ENCODE measurements around the gene FADS2. TPM values are rescaled to one million over a fixed set of nuclear protein-coding genes. Genes with fewer than 3 reads are reported as not detected.

The FADS2 gene
- total RNA-seq, 1 experiment from 2014 or later, result 19.2 TPM

DNA sequence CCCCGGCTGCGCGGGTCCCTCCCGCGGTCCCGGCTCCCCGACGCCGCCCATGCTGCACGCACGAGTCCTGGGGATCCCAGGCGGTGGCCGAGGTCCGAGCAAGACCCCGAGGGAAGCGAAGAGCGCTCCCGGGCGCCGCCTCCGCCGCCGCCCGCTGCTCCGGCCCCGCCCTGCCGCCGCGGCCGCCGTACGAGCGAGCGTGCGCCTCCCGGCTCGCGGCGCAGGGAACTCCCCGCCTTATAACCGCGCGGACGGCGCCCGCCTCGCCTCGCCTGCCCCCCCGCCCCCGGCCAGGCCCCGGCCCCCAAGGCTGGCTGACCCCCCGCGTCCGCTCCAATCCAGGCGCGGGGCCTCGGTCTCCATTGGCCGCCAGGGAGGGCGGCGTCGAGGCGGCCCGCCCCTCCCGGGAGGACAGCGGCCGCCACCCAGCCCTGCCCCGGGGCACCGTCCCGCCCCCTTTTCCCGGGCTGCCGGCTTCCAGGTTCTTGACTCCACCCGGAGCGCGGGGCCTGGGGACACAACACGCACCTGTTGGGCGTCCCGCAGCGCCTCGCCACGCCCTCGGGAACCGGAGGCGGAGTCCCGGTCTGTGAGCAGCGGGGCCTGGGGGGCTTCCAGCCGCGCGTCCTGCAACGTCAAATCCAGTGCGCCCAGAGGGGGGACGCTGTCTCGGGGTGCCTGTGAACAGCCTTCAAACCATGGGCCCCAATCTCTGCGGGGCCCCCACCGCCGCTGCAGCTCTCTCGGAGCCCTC, 63.4 kb downstream of the FADS2 start, which contains the start of gene FADS3:
TSS of gene FADS3 (minus strand) at position 215 of the 754 bp plus-strand sequence. CDS start at position 51, 164 bp downstream.
- H3K27me3 Mint-ChIP-seq (ENCODE audit: unreplicated experiment), result peaks cover 23% of the 10 kb centered on the region
- intact Hi-C loops (cut with micrococcal nuclease; ENCODE audit: unreplicated experiment), result loop anchor here (10.0 kb wide), 1 partner anchor 97 kb away; the partner anchor contains the start of genes FEN1 and TMEM258
- peak within 1 kb of the TSS; percentile 74 for H3K4me3 Mint-ChIP-seq (ENCODE audit: low read depth, unreplicated experiment)
- H3K4me1 Mint-ChIP-seq (ENCODE audit: low read depth, unreplicated experiment), result no peaks in the 10 kb centered on the region
- BruUV-seq (replicated peaks), result no TSS peak
- H3K9me3 Mint-ChIP-seq (ENCODE audit: low read depth, unreplicated experiment), result no peaks in the 10 kb centered on the region
- H3K27ac Mint-ChIP-seq (ENCODE audit: unreplicated experiment), result no peak within 1 kb of the TSS
- peaks cover 13% of the 10 kb centered on the region for H3K36me3 Mint-ChIP-seq (ENCODE audit: insufficient read depth, unreplicated experiment)
- TF ChIP-seq, protein P1, sequence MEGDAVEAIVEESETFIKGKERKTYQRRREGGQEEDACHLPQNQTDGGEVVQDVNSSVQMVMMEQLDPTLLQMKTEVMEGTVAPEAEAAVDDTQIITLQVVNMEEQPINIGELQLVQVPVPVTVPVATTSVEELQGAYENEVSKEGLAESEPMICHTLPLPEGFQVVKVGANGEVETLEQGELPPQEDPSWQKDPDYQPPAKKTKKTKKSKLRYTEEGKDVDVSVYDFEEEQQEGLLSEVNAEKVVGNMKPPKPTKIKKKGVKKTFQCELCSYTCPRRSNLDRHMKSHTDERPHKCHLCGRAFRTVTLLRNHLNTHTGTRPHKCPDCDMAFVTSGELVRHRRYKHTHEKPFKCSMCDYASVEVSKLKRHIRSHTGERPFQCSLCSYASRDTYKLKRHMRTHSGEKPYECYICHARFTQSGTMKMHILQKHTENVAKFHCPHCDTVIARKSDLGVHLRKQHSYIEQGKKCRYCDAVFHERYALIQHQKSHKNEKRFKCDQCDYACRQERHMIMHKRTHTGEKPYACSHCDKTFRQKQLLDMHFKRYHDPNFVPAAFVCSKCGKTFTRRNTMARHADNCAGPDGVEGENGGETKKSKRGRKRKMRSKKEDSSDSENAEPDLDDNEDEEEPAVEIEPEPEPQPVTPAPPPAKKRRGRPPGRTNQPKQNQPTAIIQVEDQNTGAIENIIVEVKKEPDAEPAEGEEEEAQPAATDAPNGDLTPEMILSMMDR (IDR thresholded peaks at IDR 0.05; ENCODE audit: unreplicated experiment), result no peak
- peak; percentile 94 for DNase-seq
- CTCF ChIA-PET, result no interaction called here

DNA sequence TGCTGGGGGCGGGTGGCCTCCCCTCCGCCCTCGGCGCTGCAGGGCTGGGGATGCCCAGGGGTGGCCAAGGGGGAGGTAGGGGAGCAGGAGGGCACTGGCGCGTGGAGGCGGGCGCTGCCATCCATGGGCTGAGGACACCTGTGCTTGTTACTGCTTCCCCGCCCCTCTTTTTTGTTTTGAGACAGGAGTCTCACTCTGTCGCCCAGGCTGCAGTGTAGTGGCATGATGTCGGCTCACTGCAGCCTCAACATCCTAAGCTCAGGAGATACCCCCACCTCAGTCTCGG, 63.9 kb downstream of the FADS2 start:
- DNase-seq, result no peak
- peak overlapping the region; percentile 74 for H3K4me3 Mint-ChIP-seq (ENCODE audit: low read depth, unreplicated experiment)
- peaks cover 29% of the 10 kb centered on the region for H3K27me3 Mint-ChIP-seq (ENCODE audit: unreplicated experiment)
- H3K36me3 Mint-ChIP-seq (ENCODE audit: insufficient read depth, unreplicated experiment), result peaks cover 13% of the 10 kb centered on the region
- CTCF ChIA-PET, result no interaction called here
- H3K4me1 Mint-ChIP-seq (ENCODE audit: low read depth, unreplicated experiment), result no peaks in the 10 kb centered on the region
- TF ChIP-seq, protein P1 (IDR thresholded peaks at IDR 0.05; ENCODE audit: unreplicated experiment), result no peak
- no TSS peak for BruUV-seq (replicated peaks)
- H3K27ac Mint-ChIP-seq (ENCODE audit: unreplicated experiment), result no peak overlapping the region
- no peaks in the 10 kb centered on the region for H3K9me3 Mint-ChIP-seq (ENCODE audit: low read depth, unreplicated experiment)
- intact Hi-C loops (cut with micrococcal nuclease; ENCODE audit: unreplicated experiment), result loop anchor here (10.0 kb wide), 1 partner anchor 97 kb away; the partner anchor contains the start of genes FEN1 and TMEM258

DNA sequence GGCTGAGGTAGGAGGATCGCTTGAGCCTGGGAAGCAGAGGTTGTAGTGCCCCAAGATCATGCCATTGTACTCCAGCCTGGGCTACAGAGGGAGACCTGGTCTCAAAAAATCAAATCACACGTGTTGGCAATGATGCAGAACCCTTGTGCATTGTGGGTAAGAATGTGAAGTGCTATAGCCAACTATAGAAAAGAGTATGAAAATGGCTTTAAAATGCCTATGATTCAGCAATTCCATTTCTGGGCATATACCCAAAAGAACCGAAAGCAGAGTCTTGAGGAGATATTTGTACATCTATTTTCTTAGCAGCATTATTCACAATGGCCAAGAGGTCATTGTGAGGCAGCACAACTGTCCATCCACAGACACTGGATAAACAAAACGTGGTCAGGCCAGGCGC, 65.9 kb downstream of the FADS2 start:
- no peaks in the 10 kb centered on the region for H3K9me3 Mint-ChIP-seq (ENCODE audit: low read depth, unreplicated experiment)
- H3K4me3 Mint-ChIP-seq (ENCODE audit: low read depth, unreplicated experiment), result no peak overlapping the region
- no peak overlapping the region for H3K27ac Mint-ChIP-seq (ENCODE audit: unreplicated experiment)
- H3K27me3 Mint-ChIP-seq (ENCODE audit: unreplicated experiment), result peaks cover 29% of the 10 kb centered on the region
- intact Hi-C loops (cut with micrococcal nuclease; ENCODE audit: unreplicated experiment), result loop anchor here (10.0 kb wide), 1 partner anchor 99 kb away; the partner anchor contains the start of genes FEN1 and TMEM258
- no TSS peak for BruUV-seq (replicated peaks)
- TF ChIP-seq, protein P1 (IDR thresholded peaks at IDR 0.05; ENCODE audit: unreplicated experiment), result no peak
- CTCF ChIA-PET, result no interaction called here
- DNase-seq, result no peak
- no peaks in the 10 kb centered on the region for H3K4me1 Mint-ChIP-seq (ENCODE audit: low read depth, unreplicated experiment)
- peaks cover 13% of the 10 kb centered on the region for H3K36me3 Mint-ChIP-seq (ENCODE audit: insufficient read depth, unreplicated experiment)

DNA sequence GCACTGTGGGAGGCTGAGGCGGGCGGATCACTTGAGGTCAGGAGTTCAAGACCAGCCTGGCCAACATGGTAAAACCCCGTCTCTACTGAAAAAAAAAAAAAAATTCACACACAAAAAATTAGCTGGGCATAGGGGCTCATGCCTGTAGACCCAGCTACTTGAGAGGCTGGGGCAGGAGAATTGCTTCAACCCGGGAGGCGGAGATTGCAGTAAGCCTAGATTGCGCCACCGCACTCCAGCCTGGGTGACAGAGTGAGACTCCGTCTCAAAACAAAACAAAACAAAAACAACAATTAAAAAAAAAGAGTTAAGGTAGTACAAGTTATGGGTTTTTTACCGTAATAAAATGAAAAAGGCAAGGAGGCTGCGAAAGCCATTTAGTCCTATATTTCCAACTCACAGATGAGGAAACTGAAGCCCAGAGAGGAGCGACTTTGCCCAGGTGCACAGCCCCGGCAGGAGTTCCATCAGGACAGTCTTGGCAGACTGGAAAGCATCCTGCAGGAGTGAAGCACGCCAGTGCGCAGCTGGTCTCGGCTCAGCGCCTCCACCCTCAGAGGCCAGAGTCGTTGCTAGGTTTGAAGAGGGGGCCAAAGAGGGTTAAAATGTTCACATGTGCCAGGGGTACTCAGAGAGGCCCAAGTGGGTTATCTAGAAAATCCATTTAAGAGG, 67.1 kb downstream of the FADS2 start:
- Mint-ChIP-seq H3K4me1 (ENCODE audit: low read depth, unreplicated experiment) (no peaks in the 10 kb centered on the region), H3K27ac (ENCODE audit: unreplicated experiment) (no peak overlapping the region), H3K4me3 (ENCODE audit: low read depth, unreplicated experiment) (no peak overlapping the region), H3K36me3 (ENCODE audit: insufficient read depth, unreplicated experiment) (peaks cover 9% of the 10 kb centered on the region), H3K9me3 (ENCODE audit: low read depth, unreplicated experiment) (no peaks in the 10 kb centered on the region), H3K27me3 (ENCODE audit: unreplicated experiment) (peaks cover 29% of the 10 kb centered on the region)
- TF ChIP-seq, protein P1 (IDR thresholded peaks at IDR 0.05; ENCODE audit: unreplicated experiment), result no peak
- BruUV-seq (replicated peaks), result no TSS peak
- intact Hi-C loops (cut with micrococcal nuclease; ENCODE audit: unreplicated experiment), result loop anchor here (1.0 to 10.0 kb wide), 2 partner anchors 100 to 159 kb away; partner anchors contain the start of genes FEN1 and TMEM258
- CTCF ChIA-PET, result interaction anchor here (0.6 to 8.3 kb wide), 4 partner anchors 53 to 187 kb away, joined by 3 to 96 read pairs (median 38); no protein-coding TSS in a partner anchor
- DNase-seq, result no peak

Measured in Calu3 (cell line).